Measurements from ENCODE around the gene HCN2.

DNA sequence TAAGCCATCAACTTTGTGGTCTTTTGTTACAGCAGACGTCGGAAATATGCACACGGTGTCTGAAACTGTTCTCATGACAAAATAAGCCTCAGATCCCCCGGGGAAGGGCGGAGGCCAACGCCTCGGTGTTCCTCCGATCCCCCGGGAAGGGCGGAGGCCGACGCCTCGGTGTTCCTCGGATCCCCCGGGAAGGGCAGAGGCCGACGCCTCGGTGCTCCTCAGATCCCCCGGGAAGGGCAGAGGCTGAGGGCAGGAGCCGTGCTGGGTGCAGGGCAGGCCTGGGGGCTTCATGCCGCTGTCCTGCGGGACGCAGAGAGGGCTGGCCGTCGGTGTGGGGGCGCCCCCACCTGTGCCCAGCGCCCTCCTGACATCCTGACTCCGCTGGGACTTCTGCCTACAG, 54.7 kb downstream of the HCN2 start:
- TF ChIP-seq, protein P1, sequence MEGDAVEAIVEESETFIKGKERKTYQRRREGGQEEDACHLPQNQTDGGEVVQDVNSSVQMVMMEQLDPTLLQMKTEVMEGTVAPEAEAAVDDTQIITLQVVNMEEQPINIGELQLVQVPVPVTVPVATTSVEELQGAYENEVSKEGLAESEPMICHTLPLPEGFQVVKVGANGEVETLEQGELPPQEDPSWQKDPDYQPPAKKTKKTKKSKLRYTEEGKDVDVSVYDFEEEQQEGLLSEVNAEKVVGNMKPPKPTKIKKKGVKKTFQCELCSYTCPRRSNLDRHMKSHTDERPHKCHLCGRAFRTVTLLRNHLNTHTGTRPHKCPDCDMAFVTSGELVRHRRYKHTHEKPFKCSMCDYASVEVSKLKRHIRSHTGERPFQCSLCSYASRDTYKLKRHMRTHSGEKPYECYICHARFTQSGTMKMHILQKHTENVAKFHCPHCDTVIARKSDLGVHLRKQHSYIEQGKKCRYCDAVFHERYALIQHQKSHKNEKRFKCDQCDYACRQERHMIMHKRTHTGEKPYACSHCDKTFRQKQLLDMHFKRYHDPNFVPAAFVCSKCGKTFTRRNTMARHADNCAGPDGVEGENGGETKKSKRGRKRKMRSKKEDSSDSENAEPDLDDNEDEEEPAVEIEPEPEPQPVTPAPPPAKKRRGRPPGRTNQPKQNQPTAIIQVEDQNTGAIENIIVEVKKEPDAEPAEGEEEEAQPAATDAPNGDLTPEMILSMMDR (IDR thresholded peaks at IDR 0.05; ENCODE audit: low read length), result no peak
- no peak for TF ChIP-seq EZH2 (IDR thresholded peaks at IDR 0.05; ENCODE audit: borderline replicate concordance, low read length)

Data from OCI-LY1 (cell line).